ENCODE measurements around the gene FUZ.

The FUZ gene

GRCh38 chr19:49812997-49813861 is at the start of gene FUZ:
Gene FUZ (minus strand): TSS chr19:49813292. CDS start chr19:49813106, 186 bp downstream.
- DNase-seq = peak; percentile 99

GRCh38 chr19:49862391-49863253 is 49.5 kb upstream of the FUZ start:
- DNase-seq = no peak

- no peak for DNase-seq
These were observed 48.7 kb upstream of the FUZ start for GRCh38 chr19:49861541-49862378.

- DNase-seq = no peak
These were observed 48.0 kb upstream of the FUZ start for GRCh38 chr19:49861107-49861506.

- no peak for DNase-seq
These were observed 47.4 kb upstream of the FUZ start for GRCh38 chr19:49860336-49861102.

- DNase-seq = no peak
These were observed 46.7 kb upstream of the FUZ start for GRCh38 chr19:49859682-49860335.

GRCh38 chr19:49858088-49858985 is 45.2 kb upstream of the FUZ start:
- DNase-seq = peak; percentile 38

GRCh38 chr19:49857838-49858087 is 44.7 kb upstream of the FUZ start:
- DNase-seq = no peak

GRCh38 chr19:49857061-49857837 is 44.2 kb upstream of the FUZ start:
- DNase-seq = no peak

GRCh38 chr19:49856574-49857021 is 43.5 kb upstream of the FUZ start:
- DNase-seq = no peak

- no peak for DNase-seq
These were observed 42.8 kb upstream of the FUZ start for GRCh38 chr19:49855676-49856573.

- DNase-seq = no peak
These were observed 42.2 kb upstream of the FUZ start for GRCh38 chr19:49855277-49855675.

GRCh38 chr19:49854378-49855263 is 41.5 kb upstream of the FUZ start:
- DNase-seq = no peak

GRCh38 chr19:49853852-49854377 is 40.8 kb upstream of the FUZ start:
- DNase-seq = no peak

- no peak for DNase-seq
These were observed 39.6 kb upstream of the FUZ start for GRCh38 chr19:49852631-49853126.

- no peak for DNase-seq
These were observed 38.6 kb upstream of the FUZ start for GRCh38 chr19:49851456-49852259.
